ENCODE measurements around the gene PRKN. TPM values are rescaled to one million over a fixed set of nuclear protein-coding genes. Genes with fewer than 3 reads are reported as not detected.
"Not testable (repeated sequence)": the region's sequence is repeated elsewhere in the genome, so short reads cannot be mapped to it uniquely, and the experiment has no call there.

The PRKN gene
- total RNA-seq, 2 donors from 2014 or later: 3.3 to 4.8 TPM

GRCh38 chr6:161333410-161333809, 1394.2 kb downstream of the PRKN start:
- Mint-ChIP-seq H3K27ac (no peak overlapping the region), H3K36me3 (ENCODE audit: low read depth) (no peaks in the 10 kb centered on the region), H3K4me3 (no peak overlapping the region), H3K27me3 (ENCODE audit: insufficient read depth) (no peaks in the 10 kb centered on the region), H3K9me3 (peaks cover 67% of the 10 kb centered on the region), H3K4me1 (no peaks in the 10 kb centered on the region)
- Histone ChIP-seq H3K27me3 (ENCODE audit: control insufficient read depth, insufficient read depth, low read length, poor library complexity, severe bottlenecking) (no peaks in the 10 kb centered on the region), H3K9ac (ENCODE audit: extremely low read depth, low read length, poor library complexity, severe bottlenecking) (no peak overlapping the region), H3K27ac (ENCODE audit: low read depth, low read length) (no peak overlapping the region), H3K4me3 (ENCODE audit: low read length) (no peak overlapping the region), H3K9me3 (ENCODE audit: control insufficient read depth, low read length) (peaks cover 50% of the 10 kb centered on the region), H3K36me3 (ENCODE audit: control insufficient read depth, insufficient read depth, low read length) (no peaks in the 10 kb centered on the region), H3K4me1 (ENCODE audit: control insufficient read depth, insufficient read depth, low read length) (no peaks in the 10 kb centered on the region)
- DNase-seq: no peak
- 92% methylated on average over 7 to 8 of the region's 8 CpGs for WGBS, 2 experiments (ENCODE audit: insufficient coverage in 1 of 2, insufficient read length in 1 of 2)
- TF ChIP-seq CTCF (conservative IDR thresholded peaks at IDR 0.05): no peak

- H3K9ac ChIP-seq (ENCODE audit: extremely low read depth, low read length, poor library complexity, severe bottlenecking); H3K36me3 Mint-ChIP-seq (ENCODE audit: low read depth); DNase-seq; H3K36me3 ChIP-seq (ENCODE audit: control insufficient read depth, insufficient read depth, low read length); H3K4me1 Mint-ChIP-seq; H3K27me3 Mint-ChIP-seq (ENCODE audit: insufficient read depth); H3K27ac Mint-ChIP-seq; H3K27me3 ChIP-seq (ENCODE audit: control insufficient read depth, insufficient read depth, low read length, poor library complexity, severe bottlenecking); H3K4me3 Mint-ChIP-seq; H3K4me3 ChIP-seq (ENCODE audit: low read length); H3K4me1 ChIP-seq (ENCODE audit: control insufficient read depth, insufficient read depth, low read length); H3K27ac ChIP-seq (ENCODE audit: low read depth, low read length): not testable (repeated sequence)
- peaks cover 71% of the 10 kb centered on the region for H3K9me3 Mint-ChIP-seq
- peaks cover 62% of the 10 kb centered on the region for H3K9me3 ChIP-seq (ENCODE audit: control insufficient read depth, low read length)
- WGBS, 2 experiments (ENCODE audit: insufficient coverage in 1 of 2, insufficient read length in 1 of 2): 91 to 96% methylated on average over 3 to 4 of the region's 4 CpGs
These were observed 1396.0 kb downstream of the PRKN start for GRCh38 chr6:161331402-161332081.

- 93% methylated on average over 4 of the region's 4 CpGs for WGBS, 2 experiments (ENCODE audit: insufficient coverage in 1 of 2, insufficient read length in 1 of 2)
- H3K27me3 ChIP-seq (ENCODE audit: control insufficient read depth, insufficient read depth, low read length, poor library complexity, severe bottlenecking): no peaks in the 10 kb centered on the region
- TF ChIP-seq CTCF (conservative IDR thresholded peaks at IDR 0.05): no peak
- no peaks in the 10 kb centered on the region for H3K27me3 Mint-ChIP-seq (ENCODE audit: insufficient read depth)
- no peaks in the 10 kb centered on the region for H3K4me1 Mint-ChIP-seq
- no peaks in the 10 kb centered on the region for H3K36me3 ChIP-seq (ENCODE audit: control insufficient read depth, insufficient read depth, low read length)
- peaks cover 83% of the 10 kb centered on the region for H3K9me3 ChIP-seq (ENCODE audit: control insufficient read depth, low read length)
- DNase-seq: no peak
- H3K9ac ChIP-seq (ENCODE audit: extremely low read depth, low read length, poor library complexity, severe bottlenecking): no peak overlapping the region
- H3K9me3 Mint-ChIP-seq: peaks cover 85% of the 10 kb centered on the region
- H3K27ac ChIP-seq (ENCODE audit: low read depth, low read length): no peak overlapping the region
- H3K27ac Mint-ChIP-seq: no peak overlapping the region
- H3K4me3 ChIP-seq (ENCODE audit: low read length): peak overlapping the region; percentile 66
- no peak overlapping the region for H3K4me3 Mint-ChIP-seq
- H3K4me1 ChIP-seq (ENCODE audit: control insufficient read depth, insufficient read depth, low read length): no peaks in the 10 kb centered on the region
- H3K36me3 Mint-ChIP-seq (ENCODE audit: low read depth): peaks cover 5% of the 10 kb centered on the region
These were observed 1400.1 kb downstream of the PRKN start for GRCh38 chr6:161327360-161327953.

Data from endodermal cell (in vitro differentiated cells).